Transverse colon (tissue), 4 donors: ENCODE results near the gene ESRRG. TPM values are rescaled to one million over a fixed set of nuclear protein-coding genes. Genes with fewer than 3 reads are reported as not detected.

Source experiments
- DNase-seq: peaks from one replicate; pipeline ENCODE4 v3.0.0-alpha.2; 2019
- H3K27ac ChIP-seq, 4 donors: fragments of 200-600 bp; sonication (generic); 2 replicates each; pipeline ENCODE4 v1.5.1; 2016 to 2018; ENCODE audit warnings: inconsistent platforms in 4 of 4
- H3K27me3 ChIP-seq: fragments of 200-600 bp; sonication (generic); 2 replicates; pipeline ENCODE4 v1.5.1; 2017; ENCODE audit warnings: inconsistent platforms
- H3K36me3 ChIP-seq, 4 donors: fragments of 200-600 bp; sonication (generic); 2 replicates each; pipeline ENCODE4 v1.5.1; 2017 to 2019; ENCODE audit warnings: inconsistent platforms in 4 of 4
- H3K4me1 ChIP-seq, 4 donors: fragments of 200-600 bp; sonication (generic); 2 replicates each; pipeline ENCODE4 v1.5.1; 2017 to 2020; ENCODE audit warnings: inconsistent platforms in 4 of 4
- H3K4me3 ChIP-seq, 4 donors: fragments of 200-600 bp; sonication (generic); 1 replicate in 1 of 4; 2 replicates in 3 of 4; pipeline versions ENCODE4 v1.5.1 to v1.6.1; 2017 to 2019; ENCODE audit warnings: inconsistent platforms in 4 of 4
- H3K9me3 ChIP-seq, 2 donors: fragments of 200-600 bp; sonication (generic); 2 replicates each; pipeline ENCODE4 v1.5.1; 2017 to 2019; ENCODE audit warnings: inconsistent platforms in 2 of 2
- CTCF ChIP-seq, 5 experiments: fragments of 200-600 bp in 3 of 5; fragments of 450-650 bp in 2 of 5; sonication (generic) in 3 of 5; IDR thresholded peaks; 1 replicate in 2 of 5; 2 replicates in 3 of 5; pipeline ENCODE4 v1.5.1; 2016 to 2017; ENCODE audit warnings: antibody characterized with exemption in 5 of 5, inconsistent platforms in 3 of 5, mild to moderate bottlenecking in 2 of 5, moderate library complexity in 1 of 5
- EP300 ChIP-seq: sonication (generic); formaldehyde crosslinking; IDR thresholded peaks from one replicate; pipeline ENCODE4 v1.6.1; 2017; ENCODE audit warnings: antibody characterized with exemption, low read depth
- POLR2A ChIP-seq: fragments of 450-650 bp; IDR thresholded peaks from one replicate; pipeline ENCODE4 v1.6.1; 2016; ENCODE audit warnings: antibody characterized with exemption, mild to moderate bottlenecking, moderate library complexity
- POLR2AphosphoS5 ChIP-seq, 3 donors: sonication (generic); formaldehyde crosslinking; IDR thresholded peaks; one replicate each; pipeline ENCODE4 v1.6.1; 2016; ENCODE audit warnings: antibody characterized with exemption in 3 of 3
- WGBS, 2 donors: methylation state at CpG; one replicate each; pipeline ENCODE4 v1.1.5; 2018; ENCODE audit warnings: low coverage in 1 of 2; 5-methylcytosine and 5-hydroxymethylcytosine counted together
- in situ Hi-C, 4 donors: fragments of 200-750 bp; cut with MboI; loops; one replicate each; pipeline versions ENCODE4 v1.15.0 to v1.15.1; 2017; ENCODE audit warnings: low sequenced_read_pairs in 3 of 4, low pct_ligation_motif_present in 1 of 4, low pct_unique_long_range_greater_than_20kb in 1 of 4
- intact Hi-C: fragments of 100-400 bp; cut with DNase I; formaldehyde crosslinking; loops from one replicate; pipeline ENCODE4 v1.15.1; 2023; ENCODE audit warnings: low total_unique reads
- total RNA-seq, 4 donors: library from RNA; depleted of rRNA; stranded (reverse); fragments of >200 nt; gene quantifications; one replicate each; pipeline ENCODE4 v1.1.0, GENCODE V29; 2016

Gene ESRRG
- total RNA-seq, 4 donors from 2014 or later = 0.20 to 1.5 (median 0.50) TPM

GRCh38 chr1:216702170-216702569 lies 21.1 kb downstream of the ESRRG start:
- Histone ChIP-seq H3K27ac (no peak overlapping the region), H3K36me3 (no peaks in the 10 kb centered on the region), H3K4me3 (no peak overlapping the region), H3K9me3 (no peaks in the 10 kb centered on the region), H3K27me3 (no peaks in the 10 kb centered on the region), H3K4me1 (no peaks in the 10 kb centered on the region)
- in situ Hi-C loops = no loop called here
- 90 to 91% methylated on average over 2 to 3 of the region's 3 CpGs for WGBS, 2 donors
- DNase-seq = no peak
- TF ChIP-seq POLR2A (no peak), POLR2AphosphoS5 (IDR thresholded peaks at IDR 0.05) (no peak), CTCF (IDR thresholded peaks at IDR 0.05) (no peak), EP300 (no peak)
- intact Hi-C loops = no loop called here

GRCh38 chr1:216700779-216701178 lies 22.4 kb downstream of the ESRRG start:
- intact Hi-C loops (no loop called here), in situ Hi-C loops (no loop called here)
- no peaks in the 10 kb centered on the region for H3K36me3 ChIP-seq
- WGBS, 2 donors = 87 to 89% methylated on average over 4 of the region's 4 CpGs
- no peak for DNase-seq
- H3K4me3 ChIP-seq = no peak overlapping the region
- H3K27ac ChIP-seq = no peak overlapping the region
- TF ChIP-seq EP300 (no peak), CTCF (IDR thresholded peaks at IDR 0.05) (no peak), POLR2A (no peak), POLR2AphosphoS5 (IDR thresholded peaks at IDR 0.05) (no peak)
- no peaks in the 10 kb centered on the region for H3K9me3 ChIP-seq
- H3K4me1 ChIP-seq = no peaks in the 10 kb centered on the region
- H3K27me3 ChIP-seq = no peaks in the 10 kb centered on the region

GRCh38 chr1:216691710-216692109 lies 31.5 kb downstream of the ESRRG start:
- intact Hi-C loops = no loop called here
- Histone ChIP-seq H3K4me1 (peaks cover 0 to 6% (median 0%) of the 10 kb centered on the region in 4 donors), H3K36me3 (no peaks in the 10 kb centered on the region), H3K27ac (no peak overlapping the region), H3K9me3 (no peaks in the 10 kb centered on the region), H3K27me3 (no peaks in the 10 kb centered on the region), H3K4me3 (no peak overlapping the region)
- 85 to 92% methylated on average over 2 to 3 of the region's 3 CpGs for WGBS, 2 donors
- in situ Hi-C loops = no loop called here
- TF ChIP-seq CTCF (IDR thresholded peaks at IDR 0.05) = no peak
- no peak for TF ChIP-seq EP300
- TF ChIP-seq POLR2AphosphoS5 (IDR thresholded peaks at IDR 0.05) = no peak
- no peak for TF ChIP-seq POLR2A
- no peak for DNase-seq

DNA sequence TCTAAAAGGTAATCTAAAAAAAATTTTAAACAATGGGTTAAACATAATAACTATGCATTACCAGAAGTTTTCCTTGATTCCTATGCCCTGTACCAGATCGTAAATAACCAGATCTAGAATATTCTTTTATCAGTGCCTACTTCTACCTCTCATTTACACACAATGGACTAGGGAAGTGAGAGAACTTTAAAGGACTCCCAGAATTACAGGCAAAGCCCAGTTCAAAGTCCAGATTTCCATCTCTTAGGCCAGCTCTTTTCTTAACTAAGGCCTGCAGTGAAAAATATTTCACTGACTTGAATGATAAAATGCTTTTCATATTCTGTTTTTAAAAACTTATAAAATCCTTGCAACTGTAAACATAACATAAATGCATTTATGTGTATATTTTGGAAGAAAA lies 32.6 kb downstream of the ESRRG start:
- Histone ChIP-seq H3K27me3 (no peaks in the 10 kb centered on the region), H3K27ac (no peak overlapping the region), H3K36me3 (no peaks in the 10 kb centered on the region), H3K4me1 (peaks cover 0 to 6% (median 0%) of the 10 kb centered on the region in 4 donors), H3K4me3 (no peak overlapping the region), H3K9me3 (no peaks in the 10 kb centered on the region)
- 50 to 55% methylated on average over 1 of the region's 1 CpG for WGBS, 2 donors
- in situ Hi-C loops (no loop called here), intact Hi-C loops (no loop called here)
- DNase-seq = no peak
- TF ChIP-seq POLR2AphosphoS5 (IDR thresholded peaks at IDR 0.05) = no peak
- TF ChIP-seq POLR2A = no peak

GRCh38 chr1:216688127-216688657 lies 35.0 kb downstream of the ESRRG start:
- intact Hi-C loops (no loop called here), in situ Hi-C loops (no loop called here)
- Histone ChIP-seq H3K27ac (no peak overlapping the region), H3K36me3 (no peaks in the 10 kb centered on the region), H3K27me3 (no peaks in the 10 kb centered on the region), H3K4me3 (no peak overlapping the region), H3K4me1 (peaks cover 0 to 6% (median 0%) of the 10 kb centered on the region in 4 donors), H3K9me3 (no peaks in the 10 kb centered on the region)
- DNase-seq = no peak
- no peak for TF ChIP-seq POLR2AphosphoS5 (IDR thresholded peaks at IDR 0.05)
- no peak for TF ChIP-seq EP300
- TF ChIP-seq POLR2A = no peak
- TF ChIP-seq CTCF (IDR thresholded peaks at IDR 0.05) = no peak
- WGBS, 2 donors = 81 to 84% methylated on average over 7 to 8 of the region's 8 CpGs
